Retinal pigment epithelial cell (primary cell): ENCODE measurements around the gene SGPP2.

Source experiments
- DNase-seq: peaks from one replicate; pipeline ENCODE4 v3.0.0-alpha.2; 2010; ENCODE audit warnings: low read depth
- H3K4me3 ChIP-seq: 2 replicates; pipeline ENCODE4 v1.5.1; 2011; ENCODE audit warnings: mild to moderate bottlenecking, low read length, control low read depth, moderate library complexity
- CTCF ChIP-seq: conservative IDR thresholded peaks from 2 replicates; pipeline ENCODE4 v1.5.1; 2011; ENCODE audit warnings: low read depth, low read length, control low read depth, inconsistent platforms

SGPP2 gene

GRCh38 chr2:222591661-222592060, 167.3 kb downstream of the SGPP2 start:
- no peak overlapping the region for H3K4me3 ChIP-seq
- no peak for DNase-seq
- TF ChIP-seq CTCF = no peak

DNA sequence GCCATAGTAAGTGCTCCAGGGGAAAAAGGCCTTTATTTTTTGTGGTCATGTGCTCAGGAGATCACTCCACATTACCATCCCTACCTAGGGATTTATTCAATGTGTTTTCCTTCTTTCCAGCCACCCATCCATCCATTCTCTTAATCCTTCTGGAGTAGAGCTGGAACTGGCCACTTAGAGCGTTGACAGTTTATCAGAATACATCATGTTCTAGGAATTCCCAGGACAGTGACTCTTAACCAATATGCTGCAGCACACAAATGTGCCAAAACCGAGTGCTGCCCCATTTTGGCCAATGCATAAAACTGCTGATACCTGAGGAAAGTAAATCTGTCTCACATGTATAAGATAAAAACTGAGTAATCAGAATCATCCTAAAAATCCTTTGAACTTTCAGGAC, 167.8 kb downstream of the SGPP2 start:
- H3K4me3 ChIP-seq = no peak overlapping the region
- no peak for TF ChIP-seq CTCF
- DNase-seq = no peak

- no peak overlapping the region for H3K4me3 ChIP-seq
- TF ChIP-seq CTCF = no peak
- no peak for DNase-seq
Measured at GRCh38 chr2:222594679-222595078, 170.3 kb downstream of the SGPP2 start.

DNA sequence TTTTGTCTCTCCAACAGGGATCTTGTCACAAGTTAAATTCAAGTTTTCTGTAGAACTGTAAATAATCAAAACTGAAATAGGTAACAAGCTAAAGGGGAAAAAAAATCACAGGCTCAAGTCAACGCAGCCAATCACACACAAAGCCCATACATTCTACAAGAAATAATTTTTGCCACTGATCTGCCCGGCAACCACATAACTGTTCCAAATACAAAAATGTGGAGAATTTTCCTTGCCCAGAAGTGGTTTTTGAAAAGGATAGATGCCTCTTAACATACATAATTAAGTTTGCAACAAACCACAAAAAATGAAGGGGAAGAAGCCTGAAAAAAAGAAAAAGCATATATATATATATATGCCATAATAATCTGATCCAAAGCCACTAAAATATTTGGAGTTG, 171.2 kb downstream of the SGPP2 start:
- no peak for DNase-seq
- no peak for TF ChIP-seq CTCF
- H3K4me3 ChIP-seq = no peak overlapping the region

GRCh38 chr2:222598611-222599010, 174.3 kb downstream of the SGPP2 start:
- DNase-seq = no peak
- TF ChIP-seq CTCF = no peak
- no peak overlapping the region for H3K4me3 ChIP-seq

DNA sequence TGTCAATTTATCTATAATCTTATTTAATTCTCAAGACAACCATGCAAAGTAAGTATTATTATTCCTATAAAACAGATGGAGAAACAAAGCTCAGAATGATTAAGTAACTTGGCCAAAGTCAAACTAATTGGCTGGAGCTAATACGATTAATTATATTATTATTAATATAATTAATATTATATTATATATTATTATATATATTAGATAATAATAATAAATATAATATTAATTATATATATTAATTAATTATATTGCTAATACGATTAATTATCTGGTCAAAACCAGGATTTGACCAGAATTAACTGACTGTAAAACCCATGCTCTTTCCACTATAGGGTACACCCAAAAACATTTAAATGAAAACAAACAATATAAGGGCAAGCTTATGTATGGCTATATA, 179.2 kb downstream of the SGPP2 start:
- no peak overlapping the region for H3K4me3 ChIP-seq
- DNase-seq = no peak
- TF ChIP-seq CTCF = no peak

DNA sequence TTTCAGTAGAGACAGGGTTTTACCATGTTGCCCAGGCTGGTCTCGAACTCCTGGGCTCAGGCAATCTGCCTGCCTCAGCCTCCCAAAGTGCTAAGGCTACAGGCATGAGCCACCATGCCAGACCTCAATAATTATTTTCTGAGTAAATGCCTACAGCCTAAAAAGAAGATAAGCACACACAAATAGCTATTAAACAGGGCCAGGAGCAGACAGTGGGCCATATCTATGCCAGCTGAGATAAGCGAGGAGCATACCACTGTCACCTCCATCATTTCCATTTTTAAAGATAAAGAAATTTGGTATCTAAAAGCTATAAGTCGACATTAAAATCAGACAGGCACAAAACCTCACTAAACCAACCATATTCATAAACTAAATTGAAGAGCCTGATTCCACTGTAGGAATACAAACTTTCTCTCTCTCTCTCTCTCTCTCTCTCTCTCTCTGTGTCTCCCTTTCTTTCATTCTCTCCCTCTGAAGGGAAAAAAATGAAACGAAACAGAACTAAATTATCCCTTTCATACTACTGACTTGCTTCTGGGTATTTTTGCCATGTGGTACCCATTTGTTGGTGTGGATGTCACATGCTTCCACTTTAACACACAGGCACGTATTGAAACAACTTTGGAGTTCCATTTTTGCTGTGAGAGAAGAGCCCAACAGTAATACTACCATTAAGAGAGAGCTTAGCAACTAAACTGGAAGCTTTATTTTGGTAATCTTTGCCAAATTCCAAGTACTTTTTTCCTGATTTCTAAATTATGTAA, 180.6 kb downstream of the SGPP2 start:
- no peak for TF ChIP-seq CTCF
- DNase-seq = no peak
- no peak overlapping the region for H3K4me3 ChIP-seq
